ENCODE data around the gene PPP1R13B. TPM values are rescaled to one million over a fixed set of nuclear protein-coding genes. Genes with fewer than 3 reads are reported as not detected.

PPP1R13B gene
- total RNA-seq, 1 donor from 2014 or later: 9.6 TPM

DNA sequence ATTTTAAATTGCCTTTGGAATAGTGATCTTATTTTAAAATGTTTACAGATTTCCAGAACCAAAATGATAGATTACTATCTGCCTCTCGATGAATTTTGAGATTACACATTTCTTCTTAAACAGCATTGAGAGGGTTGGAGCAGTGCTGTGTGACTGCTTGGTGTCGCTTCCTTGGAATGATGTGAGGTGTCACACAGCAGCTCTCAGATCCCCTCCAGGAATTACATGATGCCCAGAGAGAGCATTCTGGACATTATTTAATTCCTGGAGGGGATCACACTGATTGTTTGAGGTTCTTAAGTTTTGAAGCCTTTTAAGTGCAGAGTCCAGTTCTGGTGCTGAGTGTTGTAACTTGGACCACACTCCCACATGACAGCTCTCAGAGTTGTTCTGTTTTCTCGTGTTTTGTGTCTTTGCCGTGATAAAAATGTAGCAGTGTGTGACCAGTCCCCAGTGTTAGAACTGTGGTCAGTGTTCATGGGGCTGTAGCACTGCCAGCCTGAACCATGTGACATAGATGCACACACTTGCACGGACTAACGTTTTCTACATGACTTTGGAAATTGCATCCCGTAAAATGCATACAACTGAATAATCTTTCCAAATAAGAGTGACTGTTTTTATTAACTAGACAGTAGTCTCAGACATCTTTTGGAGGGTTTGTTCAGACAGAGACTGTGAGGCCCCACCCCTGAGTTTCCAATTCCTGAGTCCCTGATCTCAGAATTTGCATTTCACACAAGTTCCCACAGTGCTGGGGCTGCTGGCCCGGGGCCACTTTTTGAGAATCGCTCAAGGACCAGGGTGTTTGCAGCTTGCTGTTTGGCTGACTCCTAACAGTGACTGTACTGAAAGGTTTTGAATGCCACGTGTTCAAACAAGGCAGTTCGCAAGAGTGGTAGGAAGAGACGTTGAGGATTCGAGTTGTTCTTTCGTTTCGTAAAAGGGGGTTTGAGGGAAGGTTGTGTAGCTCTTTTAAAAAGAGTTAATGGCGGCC is 158.2 kb downstream of the PPP1R13B start:
- Mint-ChIP-seq H3K9me3 (no peaks in the 10 kb centered on the region), H3K27ac (no peak overlapping the region), H3K4me1 (ENCODE audit: low read depth) (no peaks in the 10 kb centered on the region), H3K36me3 (ENCODE audit: low read depth) (peaks cover 22% of the 10 kb centered on the region), H3K4me3 (no peak overlapping the region), H3K27me3 (ENCODE audit: insufficient read depth) (no peaks in the 10 kb centered on the region)
- intact Hi-C loops (cut with micrococcal nuclease): no loop called here
- DNase-seq (ENCODE audit: low spot score): no peak

DNA sequence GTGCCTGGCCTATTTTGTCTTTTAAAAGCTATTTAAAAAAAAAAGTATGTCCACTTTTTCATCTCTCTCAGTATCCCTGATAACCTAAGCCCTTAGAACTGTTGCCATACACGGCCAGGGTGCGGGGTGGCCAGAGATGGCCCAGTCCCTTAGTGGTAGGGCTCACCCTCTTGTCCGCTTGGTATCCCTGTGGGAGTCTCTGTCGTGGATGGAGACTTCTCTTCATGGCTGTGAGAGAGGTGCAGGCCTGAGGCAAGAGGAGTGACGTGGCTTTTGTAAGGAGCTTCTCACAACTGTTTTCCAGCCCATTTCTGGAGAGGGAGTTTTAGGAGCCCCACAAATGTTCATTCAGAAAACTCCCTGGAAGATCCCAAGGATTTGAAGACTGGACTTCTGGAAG is 158.9 kb downstream of the PPP1R13B start:
- peaks cover 22% of the 10 kb centered on the region for H3K36me3 Mint-ChIP-seq (ENCODE audit: low read depth)

DNA sequence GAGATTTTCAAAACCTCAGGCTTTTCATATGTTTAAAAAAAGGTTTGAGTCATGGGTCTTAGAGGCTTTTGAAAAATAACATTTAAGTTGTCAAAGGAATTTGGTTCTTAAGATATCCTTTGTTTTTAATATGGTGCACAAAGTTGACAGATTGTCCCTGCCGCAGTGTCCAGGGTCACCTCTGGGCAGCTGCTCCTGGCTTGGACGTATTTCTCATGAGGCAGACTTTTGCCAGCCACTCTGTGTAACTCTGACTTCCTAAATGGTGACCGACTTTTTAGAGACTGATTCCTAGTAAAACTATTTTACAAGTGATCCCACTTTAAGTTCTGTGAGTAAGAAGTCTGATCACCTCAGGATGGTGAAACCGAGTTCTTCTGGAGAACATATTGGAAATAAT is 159.7 kb downstream of the PPP1R13B start:
- H3K9me3 Mint-ChIP-seq: no peaks in the 10 kb centered on the region
- no peaks in the 10 kb centered on the region for H3K4me1 Mint-ChIP-seq (ENCODE audit: low read depth)
- H3K4me3 Mint-ChIP-seq: no peak overlapping the region
- intact Hi-C loops (cut with micrococcal nuclease): no loop called here
- H3K27me3 Mint-ChIP-seq (ENCODE audit: insufficient read depth): no peaks in the 10 kb centered on the region
- H3K36me3 Mint-ChIP-seq (ENCODE audit: low read depth): peaks cover 26% of the 10 kb centered on the region
- H3K27ac Mint-ChIP-seq: no peak overlapping the region
- DNase-seq (ENCODE audit: low spot score): no peak

More for the DNA sequence above, 158.9 kb downstream of the PPP1R13B start:
- no peak for DNase-seq (ENCODE audit: low spot score)
- Mint-ChIP-seq H3K9me3 (no peaks in the 10 kb centered on the region), H3K27ac (no peak overlapping the region), H3K4me3 (no peak overlapping the region), H3K27me3 (ENCODE audit: insufficient read depth) (no peaks in the 10 kb centered on the region), H3K4me1 (ENCODE audit: low read depth) (no peaks in the 10 kb centered on the region)
- intact Hi-C loops (cut with micrococcal nuclease): no loop called here

DNA sequence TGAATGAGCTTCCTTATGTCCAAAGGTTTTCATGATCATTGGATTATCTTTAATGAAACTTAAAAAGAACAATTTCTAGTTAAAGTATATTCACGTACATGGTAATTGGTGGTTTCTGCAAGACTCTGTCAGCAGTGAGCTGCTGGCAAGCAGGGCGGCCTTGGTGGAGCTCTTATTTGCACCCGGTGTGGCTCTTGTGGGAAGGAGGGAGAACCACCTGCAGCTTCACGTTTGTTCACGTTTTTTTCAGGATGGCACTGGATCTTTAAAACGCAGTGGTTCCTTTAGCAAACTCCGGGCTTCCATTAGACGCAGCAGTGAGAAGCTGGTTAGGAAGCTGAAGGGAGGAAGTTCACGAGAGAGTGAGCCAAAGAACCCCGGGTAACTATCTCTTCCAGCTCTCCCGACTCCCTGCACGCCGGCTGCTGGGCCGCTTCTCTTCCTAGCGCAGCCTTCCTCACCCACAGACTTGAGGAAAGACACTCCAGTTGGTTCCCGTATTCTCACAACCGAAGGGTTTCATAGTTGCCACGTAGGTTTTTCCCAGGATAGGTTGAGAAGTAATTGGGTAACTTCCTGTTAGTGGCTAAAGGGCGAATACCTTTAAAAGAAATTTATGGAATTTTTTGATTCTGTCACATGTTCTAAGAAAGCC is 160.4 kb downstream of the PPP1R13B start:
- peaks cover 26% of the 10 kb centered on the region for H3K36me3 Mint-ChIP-seq (ENCODE audit: low read depth)
- no peaks in the 10 kb centered on the region for H3K27me3 Mint-ChIP-seq (ENCODE audit: insufficient read depth)
- H3K27ac Mint-ChIP-seq: no peak overlapping the region
- intact Hi-C loops (cut with micrococcal nuclease): no loop called here
- no peak overlapping the region for H3K4me3 Mint-ChIP-seq
- no peak for DNase-seq (ENCODE audit: low spot score)
- H3K4me1 Mint-ChIP-seq (ENCODE audit: low read depth): no peaks in the 10 kb centered on the region
- no peaks in the 10 kb centered on the region for H3K9me3 Mint-ChIP-seq

DNA sequence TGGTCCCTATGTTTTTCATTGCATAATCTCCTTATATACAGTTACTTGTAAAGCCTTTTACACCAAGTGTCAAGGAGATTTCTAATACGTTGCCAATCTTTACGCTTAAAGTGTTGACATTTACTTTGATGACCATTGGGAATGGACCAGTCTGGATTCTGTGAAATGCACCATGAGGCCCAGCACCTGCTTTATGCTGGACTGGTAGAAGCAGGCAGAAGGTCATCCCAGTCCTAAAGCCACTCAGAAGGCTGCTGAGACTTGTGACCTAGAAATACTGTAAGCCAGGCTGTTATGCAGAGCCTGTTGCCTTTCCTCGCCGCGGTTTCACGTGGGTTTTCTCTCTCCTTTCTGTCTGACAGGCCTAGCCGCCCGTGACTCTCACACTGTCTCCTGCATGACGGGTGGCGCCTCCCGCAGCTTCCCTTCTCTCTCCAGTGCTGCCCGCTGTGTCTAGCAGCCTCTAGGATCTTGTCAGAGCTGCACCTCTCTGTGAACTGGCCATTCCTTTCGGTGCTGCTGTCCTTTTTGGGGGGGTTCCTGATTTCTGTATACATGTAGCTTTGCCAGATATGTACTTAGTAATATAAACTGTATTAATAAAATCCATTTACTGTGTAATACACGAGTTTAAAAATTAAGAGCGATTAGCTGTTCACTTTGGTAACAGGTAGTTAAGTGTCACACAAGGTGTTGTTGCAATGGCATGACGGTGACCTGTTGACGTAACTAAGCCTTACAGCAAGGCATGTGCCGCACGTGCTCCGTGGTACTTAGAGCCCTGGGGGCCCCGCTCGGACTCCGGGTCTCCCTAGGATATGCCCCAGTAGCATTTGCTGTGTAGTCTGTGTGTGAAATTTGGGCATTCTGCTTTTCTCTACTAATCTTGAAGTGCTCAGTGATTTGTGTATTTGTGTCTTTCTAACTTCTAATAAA is 161.8 kb downstream of the PPP1R13B start:
- H3K27me3 Mint-ChIP-seq (ENCODE audit: insufficient read depth): no peaks in the 10 kb centered on the region
- no peak overlapping the region for H3K27ac Mint-ChIP-seq
- H3K4me1 Mint-ChIP-seq (ENCODE audit: low read depth): no peaks in the 10 kb centered on the region
- no peak overlapping the region for H3K4me3 Mint-ChIP-seq
- DNase-seq (ENCODE audit: low spot score): no peak
- H3K9me3 Mint-ChIP-seq: no peaks in the 10 kb centered on the region
- intact Hi-C loops (cut with micrococcal nuclease): no loop called here
- peaks cover 31% of the 10 kb centered on the region for H3K36me3 Mint-ChIP-seq (ENCODE audit: low read depth)

GRCh38 chr14:103684871-103685270 is 162.5 kb downstream of the PPP1R13B start:
- no peak for DNase-seq (ENCODE audit: low spot score)
- intact Hi-C loops (cut with micrococcal nuclease): no loop called here
- Mint-ChIP-seq H3K9me3 (no peaks in the 10 kb centered on the region), H3K4me1 (ENCODE audit: low read depth) (no peaks in the 10 kb centered on the region), H3K27ac (no peak overlapping the region), H3K36me3 (ENCODE audit: low read depth) (peaks cover 33% of the 10 kb centered on the region), H3K4me3 (no peak overlapping the region), H3K27me3 (ENCODE audit: insufficient read depth) (no peaks in the 10 kb centered on the region)

DNA sequence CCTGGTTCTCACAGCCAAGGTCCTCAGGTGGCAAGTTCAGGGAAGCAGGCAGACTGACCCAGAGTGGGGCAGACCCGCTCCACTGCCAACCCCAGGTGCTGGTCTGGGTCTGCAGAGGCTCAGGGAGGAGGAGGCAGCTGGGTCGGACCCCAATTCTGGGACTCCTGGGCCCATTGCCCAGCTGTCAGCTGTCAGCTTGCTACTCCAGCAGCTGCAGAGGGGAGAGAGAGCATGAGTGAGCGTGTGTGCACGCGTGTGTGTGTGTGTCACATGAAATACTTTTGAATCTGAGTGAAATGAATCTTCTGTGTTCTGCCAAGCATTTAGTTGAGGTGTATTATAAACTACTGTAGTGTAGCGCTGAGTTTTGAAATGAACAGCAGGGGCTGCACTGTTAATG is 162.9 kb downstream of the PPP1R13B start:
- intact Hi-C loops (cut with micrococcal nuclease): no loop called here
- Mint-ChIP-seq H3K9me3 (no peaks in the 10 kb centered on the region), H3K27me3 (ENCODE audit: insufficient read depth) (no peaks in the 10 kb centered on the region), H3K36me3 (ENCODE audit: low read depth) (peaks cover 35% of the 10 kb centered on the region), H3K4me3 (no peak overlapping the region), H3K4me1 (ENCODE audit: low read depth) (no peaks in the 10 kb centered on the region), H3K27ac (no peak overlapping the region)
- no peak for DNase-seq (ENCODE audit: low spot score)

Other genes with a start within 250 kb of the PPP1R13B start
- gene KLC1, start 218.4 kb downstream of the PPP1R13B start, total RNA-seq: 148 and 150 TPM in 2 replicates
- 67.1 and 69.5 TPM in 2 replicates for gene XRCC3, start 132.1 kb downstream of the PPP1R13B start, total RNA-seq
- gene ZFYVE21, start 131.8 kb downstream of the PPP1R13B start, total RNA-seq: 21.5 and 24.7 TPM in 2 replicates
- not detected in 2 replicates for gene TDRD9, start 80.9 kb upstream of the PPP1R13B start, total RNA-seq
- not detected in 2 replicates for gene RD3L, start 95.0 kb upstream of the PPP1R13B start, total RNA-seq
- not detected in 2 replicates for gene ASPG, start 238.1 kb upstream of the PPP1R13B start, total RNA-seq

All from activated T-helper 1 cell treated with anti-CD3 and anti-CD28 coated beads, Interleukin-12 subunit alpha, Interleukin-12 subunit beta, Interleukin-2, Interleukin-4 antibody, amounts not matched to agents 30 ng/mL and 10 ng/mL and 1 ng/mL, durations not matched to agents 14 hours and 24 hours and 36 hours (primary cell).